Lower lobe of right lung (tissue), 2 donors: ENCODE data around the gene DPM2. TPM values are rescaled to one million over a fixed set of nuclear protein-coding genes. Genes with fewer than 3 reads are reported as not detected.

Experiments used
- ATAC-seq, 2 donors: fragments of 200-7000 bp; cut with Tn5 transposase; one replicate each; pipeline ENCODE4 v1.9.1; 2020 to 2022; ENCODE audit warnings: mild to moderate bottlenecking in 2 of 2, moderate library complexity in 2 of 2
- DNase-seq: peaks from one replicate; pipeline ENCODE4 v3.0.0-alpha.2; 2020
- H3K27ac ChIP-seq: fragments of 200-600 bp; one replicate; pipeline ENCODE4 v1.8.0; 2022
- H3K27me3 ChIP-seq: fragments of 200-600 bp; one replicate; pipeline ENCODE4 v1.8.0; 2022; ENCODE audit warnings: low read depth
- H3K36me3 ChIP-seq: fragments of 200-600 bp; one replicate; pipeline ENCODE4 v1.8.0; 2022; ENCODE audit warnings: mild to moderate bottlenecking
- H3K4me1 ChIP-seq: fragments of 200-600 bp; one replicate; pipeline ENCODE4 v1.8.0; 2022
- H3K4me3 ChIP-seq: fragments of 200-600 bp; one replicate; pipeline ENCODE4 v1.8.0; 2022; ENCODE audit warnings: mild to moderate bottlenecking
- H3K9me3 ChIP-seq: fragments of 200-600 bp; one replicate; pipeline ENCODE4 v1.8.0; 2022
- CTCF ChIP-seq: fragments of 200-600 bp; IDR thresholded peaks from one replicate; pipeline ENCODE4 v1.8.0; 2022; ENCODE audit warnings: antibody characterized with exemption, mild to moderate bottlenecking
- intact Hi-C: fragments of 100-400 bp; cut with DNase I; formaldehyde crosslinking; loops from one replicate; pipeline ENCODE4 v1.11.0; 2022
- total RNA-seq: library from RNA; stranded (reverse); fragmentation: NEBNext Ultra II Directional; extraction: Animal tissue kit (Norgen Biotek cat#: 25700); gene quantifications from one replicate; pipeline ENCODE4 v1.2.1, GENCODE V29; 2021
- donor health status: DM: no; HTN: yes; CAD: no; lungs with severe emphysema.

The DPM2 gene
- total RNA-seq, 1 donor from 2014 or later, result 33.7 TPM

- H3K27ac ChIP-seq, result no peak overlapping the region
- H3K9me3 ChIP-seq, result no peaks in the 10 kb centered on the region
- peaks cover 4% of the 10 kb centered on the region for H3K36me3 ChIP-seq
- intact Hi-C loops, result no loop called here
- TF ChIP-seq CTCF, result no peak
- no peaks in the 10 kb centered on the region for H3K27me3 ChIP-seq
- H3K4me1 ChIP-seq, result peaks cover 52% of the 10 kb centered on the region
- no peak for DNase-seq
- no peak overlapping the region for H3K4me3 ChIP-seq
- no peak for ATAC-seq
Measured at GRCh38 chr9:127920794-127921193, 16.9 kb downstream of the DPM2 start.

- Histone ChIP-seq H3K27me3 (no peaks in the 10 kb centered on the region), H3K36me3 (peaks cover 4% of the 10 kb centered on the region), H3K4me1 (peaks cover 63% of the 10 kb centered on the region), H3K4me3 (no peak overlapping the region), H3K27ac (peak overlapping the region; percentile 73), H3K9me3 (no peaks in the 10 kb centered on the region)
- ATAC-seq (peak; percentile 69 to 78), DNase-seq (peak; percentile 91)
- TF ChIP-seq CTCF, result no peak
- intact Hi-C loops, result no loop called here
Measured at GRCh38 chr9:127919253-127919815, 18.3 kb downstream of the DPM2 start.

- DNase-seq, result peak; percentile 58
- intact Hi-C loops, result no loop called here
- Histone ChIP-seq H3K27ac (peak overlapping the region; percentile 73), H3K4me1 (peaks cover 69% of the 10 kb centered on the region), H3K9me3 (no peaks in the 10 kb centered on the region), H3K36me3 (peaks cover 10% of the 10 kb centered on the region), H3K4me3 (no peak overlapping the region), H3K27me3 (no peaks in the 10 kb centered on the region)
- no peak for ATAC-seq
- TF ChIP-seq CTCF, result no peak
Measured at GRCh38 chr9:127918183-127919107, 19.2 kb downstream of the DPM2 start.

- ATAC-seq, result no peak
- Histone ChIP-seq H3K4me1 (peaks cover 74% of the 10 kb centered on the region), H3K27me3 (no peaks in the 10 kb centered on the region), H3K4me3 (peak overlapping the region; percentile 77), H3K36me3 (peaks cover 17% of the 10 kb centered on the region), H3K27ac (peak overlapping the region; percentile 73), H3K9me3 (no peaks in the 10 kb centered on the region)
- peak; percentile 60 for DNase-seq
- TF ChIP-seq CTCF, result no peak
- intact Hi-C loops, result no loop called here
Measured at GRCh38 chr9:127917603-127918002, 20.1 kb downstream of the DPM2 start.

GRCh38 chr9:127916720-127917581 is 20.7 kb downstream of the DPM2 start, which contains the start of gene ST6GALNAC4:
ST6GALNAC4 (minus strand) TSS chr9:127917041; CDS start chr9:127916419, 622 bp downstream.
- TF ChIP-seq CTCF, result no peak
- peaks cover 80% of the 10 kb centered on the region for H3K4me1 ChIP-seq
- ATAC-seq, result peak; percentile 88 to 94

More at GRCh38 chr9:127916720-127917581, 20.7 kb downstream of the DPM2 start, which contains the start of gene ST6GALNAC4:
- peak within 1 kb of the TSS; percentile 74 for H3K27ac ChIP-seq
- DNase-seq, result peak; percentile 96
- peak within 1 kb of the TSS; percentile 77 for H3K4me3 ChIP-seq
- no peaks in the 10 kb centered on the region for H3K9me3 ChIP-seq
- intact Hi-C loops, result no loop called here
- no peaks in the 10 kb centered on the region for H3K27me3 ChIP-seq
- H3K36me3 ChIP-seq, result peaks cover 20% of the 10 kb centered on the region
